C1 segment of cervical spinal cord (tissue), 14 donors: ENCODE data around the gene PDXP.
A peak's percentile ranks its signal among the peaks of the same experiment; 100 is the strongest.
"Not testable (repeated sequence)": the region's sequence is repeated elsewhere in the genome, so short reads cannot be mapped to it uniquely, and the experiment has no call there.

Experiments used
- DNase-seq, 14 donors: peaks; one replicate each; lab custom pipeline; 2025; lab: John Stamatoyannopoulos, UW

PDXP gene

GRCh38 chr22:37643225-37643847 lies 15.2 kb upstream of the PDXP start:
- DNase-seq, result peak in 12 of 14 donors; percentile 27 to 83 (median 62)

GRCh38 chr22:37647317-37647716 lies 11.2 kb upstream of the PDXP start:
- DNase-seq, result no peak

- no peak for DNase-seq
These were observed 10.6 kb upstream of the PDXP start for GRCh38 chr22:37647928-37648327.

GRCh38 chr22:37650463-37651136 lies 7.9 kb upstream of the PDXP start:
- DNase-seq, result no peak

- DNase-seq, result no peak
These were observed 3.8 kb upstream of the PDXP start for GRCh38 chr22:37654563-37655251.

- no peak for DNase-seq
These were observed 3.3 kb upstream of the PDXP start for GRCh38 chr22:37655252-37655563.

- not testable (repeated sequence) for DNase-seq
These were observed 1.9 kb upstream of the PDXP start for GRCh38 chr22:37656583-37656982.

- peak in 1 of 14 donors; percentile 43 for DNase-seq
These were observed 862 bp upstream of the PDXP start for GRCh38 chr22:37657590-37658132.

- DNase-seq, result peak in 2 of 14 donors; percentile 10 to 29
These were observed 758 bp downstream of the PDXP start for GRCh38 chr22:37659066-37659896.

- peak in 1 of 14 donors; percentile 28 for DNase-seq
These were observed 1.6 kb downstream of the PDXP start for GRCh38 chr22:37659897-37660708.

- DNase-seq, result no peak
These were observed 2.2 kb downstream of the PDXP start for GRCh38 chr22:37660709-37661045.

GRCh38 chr22:37661160-37661924 lies 2.8 kb downstream of the PDXP start:
- peak in 9 of 14 donors; percentile 27 to 74 (median 66) for DNase-seq

- DNase-seq, result peak in 1 of 14 donors; percentile 21
These were observed 3.5 kb downstream of the PDXP start for GRCh38 chr22:37662039-37662438.

- no peak for DNase-seq
These were observed 5.1 kb downstream of the PDXP start for GRCh38 chr22:37663521-37664140.

- peak in 12 of 14 donors; percentile 21 to 83 (median 56) for DNase-seq
These were observed 6.0 kb downstream of the PDXP start for GRCh38 chr22:37664249-37665101.

GRCh38 chr22:37665487-37665886 lies 7.0 kb downstream of the PDXP start:
- DNase-seq, result no peak

- no peak for DNase-seq
These were observed 11.1 kb downstream of the PDXP start for GRCh38 chr22:37669586-37669985.

GRCh38 chr22:37672206-37672919 lies 13.8 kb downstream of the PDXP start:
- no peak for DNase-seq
